Measurements from ENCODE around the gene PHLPP1.

PHLPP1 gene

DNA sequence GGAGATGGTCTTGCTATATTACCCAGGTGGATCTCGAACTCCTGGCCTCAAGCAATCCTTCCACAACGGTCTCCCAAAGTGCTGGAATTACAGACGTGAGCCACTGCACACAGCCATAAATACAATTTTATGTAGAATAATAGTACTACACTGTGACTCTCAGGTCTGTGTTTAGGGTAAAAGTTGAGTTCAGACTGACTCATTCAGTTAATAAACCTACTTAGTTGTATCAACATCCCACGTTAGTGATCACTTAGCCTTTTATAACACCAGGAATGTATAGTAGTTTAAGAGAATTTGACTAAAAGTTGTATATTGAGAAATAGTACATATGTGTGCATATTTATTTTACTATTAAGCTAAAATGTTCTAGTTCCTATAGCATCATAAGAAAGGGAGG is 237.5 kb downstream of the PHLPP1 start:
- H3K36me3 ChIP-seq (ENCODE audit: low read depth): no peaks in the 10 kb centered on the region
- H3K4me3 ChIP-seq (ENCODE audit: severe bottlenecking): no peak overlapping the region
- TF ChIP-seq, protein P1, sequence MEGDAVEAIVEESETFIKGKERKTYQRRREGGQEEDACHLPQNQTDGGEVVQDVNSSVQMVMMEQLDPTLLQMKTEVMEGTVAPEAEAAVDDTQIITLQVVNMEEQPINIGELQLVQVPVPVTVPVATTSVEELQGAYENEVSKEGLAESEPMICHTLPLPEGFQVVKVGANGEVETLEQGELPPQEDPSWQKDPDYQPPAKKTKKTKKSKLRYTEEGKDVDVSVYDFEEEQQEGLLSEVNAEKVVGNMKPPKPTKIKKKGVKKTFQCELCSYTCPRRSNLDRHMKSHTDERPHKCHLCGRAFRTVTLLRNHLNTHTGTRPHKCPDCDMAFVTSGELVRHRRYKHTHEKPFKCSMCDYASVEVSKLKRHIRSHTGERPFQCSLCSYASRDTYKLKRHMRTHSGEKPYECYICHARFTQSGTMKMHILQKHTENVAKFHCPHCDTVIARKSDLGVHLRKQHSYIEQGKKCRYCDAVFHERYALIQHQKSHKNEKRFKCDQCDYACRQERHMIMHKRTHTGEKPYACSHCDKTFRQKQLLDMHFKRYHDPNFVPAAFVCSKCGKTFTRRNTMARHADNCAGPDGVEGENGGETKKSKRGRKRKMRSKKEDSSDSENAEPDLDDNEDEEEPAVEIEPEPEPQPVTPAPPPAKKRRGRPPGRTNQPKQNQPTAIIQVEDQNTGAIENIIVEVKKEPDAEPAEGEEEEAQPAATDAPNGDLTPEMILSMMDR (IDR thresholded peaks at IDR 0.05; ENCODE audit: poor library complexity, severe bottlenecking): no peak
- DNase-seq (ENCODE audit: low spot score): no peak
- no peaks in the 10 kb centered on the region for H3K9me3 ChIP-seq (ENCODE audit: severe bottlenecking)
- H3K27ac ChIP-seq (ENCODE audit: poor library complexity, severe bottlenecking): no peak overlapping the region
- H3K27me3 ChIP-seq (ENCODE audit: insufficient read depth, poor library complexity, severe bottlenecking): no peaks in the 10 kb centered on the region
- no peaks in the 10 kb centered on the region for H3K4me1 ChIP-seq (ENCODE audit: insufficient read depth, poor library complexity, severe bottlenecking)
- ATAC-seq (ENCODE audit: low read depth): no peak

GRCh38 chr18:62953663-62954062 is 238.3 kb downstream of the PHLPP1 start:
- Histone ChIP-seq H3K27ac (ENCODE audit: poor library complexity, severe bottlenecking) (no peak overlapping the region), H3K27me3 (ENCODE audit: insufficient read depth, poor library complexity, severe bottlenecking) (no peaks in the 10 kb centered on the region), H3K9me3 (ENCODE audit: severe bottlenecking) (no peaks in the 10 kb centered on the region), H3K4me1 (ENCODE audit: insufficient read depth, poor library complexity, severe bottlenecking) (no peaks in the 10 kb centered on the region), H3K4me3 (ENCODE audit: severe bottlenecking) (no peak overlapping the region), H3K36me3 (ENCODE audit: low read depth) (peaks cover 2% of the 10 kb centered on the region; the same call in 1 of the 2 replicates)
- TF ChIP-seq, protein P1 (IDR thresholded peaks at IDR 0.05; ENCODE audit: poor library complexity, severe bottlenecking): no peak
- no peak for DNase-seq (ENCODE audit: low spot score)
- no peak for ATAC-seq (ENCODE audit: low read depth)

DNA sequence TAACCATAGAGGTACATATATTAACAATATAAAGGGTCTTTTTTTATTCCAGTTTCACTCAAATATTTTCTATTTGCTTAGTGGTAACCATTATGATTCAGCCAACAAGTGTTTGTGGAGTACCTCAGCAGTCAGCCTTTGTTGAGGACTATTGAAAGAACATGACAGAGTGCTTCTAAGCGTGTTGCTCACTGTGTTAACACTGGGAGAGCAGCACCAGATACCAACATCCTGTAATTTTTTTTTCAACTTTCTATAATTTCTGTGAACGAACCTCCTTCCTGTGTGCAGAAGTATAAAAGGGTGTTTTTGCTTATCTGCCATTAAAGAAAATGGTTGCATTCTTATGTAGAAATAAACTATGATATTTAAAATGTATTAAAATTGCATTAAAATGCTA is 239.0 kb downstream of the PHLPP1 start:
- peak; percentile 54; the same call in 1 of the 3 replicates for ATAC-seq (ENCODE audit: low read depth)
- Histone ChIP-seq H3K27ac (ENCODE audit: poor library complexity, severe bottlenecking) (no peak overlapping the region), H3K27me3 (ENCODE audit: insufficient read depth, poor library complexity, severe bottlenecking) (no peaks in the 10 kb centered on the region), H3K9me3 (ENCODE audit: severe bottlenecking) (no peaks in the 10 kb centered on the region), H3K36me3 (ENCODE audit: low read depth) (peaks cover 9% of the 10 kb centered on the region; the same call in 1 of the 2 replicates), H3K4me3 (ENCODE audit: severe bottlenecking) (no peak overlapping the region), H3K4me1 (ENCODE audit: insufficient read depth, poor library complexity, severe bottlenecking) (no peaks in the 10 kb centered on the region)
- DNase-seq (ENCODE audit: low spot score): no peak
- TF ChIP-seq, protein P1 (IDR thresholded peaks at IDR 0.05; ENCODE audit: poor library complexity, severe bottlenecking): no peak

DNA sequence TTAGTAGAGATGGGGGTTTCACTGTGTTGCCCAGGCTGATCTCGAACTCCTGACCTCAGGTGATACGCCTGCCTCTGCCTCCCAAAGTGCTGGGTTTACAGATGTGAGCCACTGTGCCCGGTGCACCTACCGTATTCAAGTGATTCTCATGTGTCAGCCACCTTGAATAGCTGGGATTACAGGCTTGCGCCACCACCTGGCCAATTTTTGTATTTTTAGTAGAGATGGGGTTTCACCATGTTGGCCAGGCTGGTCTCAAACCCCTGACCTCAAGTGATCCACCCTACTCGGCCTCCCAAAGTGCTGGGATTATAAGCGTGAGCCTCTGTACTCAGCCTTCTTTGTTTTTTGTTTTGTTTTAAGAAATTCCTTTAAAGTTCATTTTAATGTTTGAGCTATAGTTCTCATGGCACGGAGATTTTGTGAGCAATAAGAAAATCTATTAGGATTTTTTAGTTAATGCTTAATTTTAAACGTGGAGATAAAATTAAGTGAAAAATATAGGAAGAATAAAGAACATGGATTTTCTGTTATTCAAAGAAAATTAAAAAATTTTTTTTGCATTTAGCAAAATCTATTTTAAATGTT is 242.6 kb downstream of the PHLPP1 start:
- ATAC-seq (ENCODE audit: low read depth): peak; percentile 51; the same call in 2 of the 3 replicates
- Histone ChIP-seq H3K4me3 (ENCODE audit: severe bottlenecking) (no peak overlapping the region), H3K9me3 (ENCODE audit: severe bottlenecking) (no peaks in the 10 kb centered on the region), H3K36me3 (ENCODE audit: low read depth) (peaks cover 10% of the 10 kb centered on the region; the same call in 1 of the 2 replicates), H3K27me3 (ENCODE audit: insufficient read depth, poor library complexity, severe bottlenecking) (no peaks in the 10 kb centered on the region), H3K27ac (ENCODE audit: poor library complexity, severe bottlenecking) (no peak overlapping the region), H3K4me1 (ENCODE audit: insufficient read depth, poor library complexity, severe bottlenecking) (no peaks in the 10 kb centered on the region)
- TF ChIP-seq, protein P1 (IDR thresholded peaks at IDR 0.05; ENCODE audit: poor library complexity, severe bottlenecking): peak; percentile 77
- no peak for DNase-seq (ENCODE audit: low spot score)

DNA sequence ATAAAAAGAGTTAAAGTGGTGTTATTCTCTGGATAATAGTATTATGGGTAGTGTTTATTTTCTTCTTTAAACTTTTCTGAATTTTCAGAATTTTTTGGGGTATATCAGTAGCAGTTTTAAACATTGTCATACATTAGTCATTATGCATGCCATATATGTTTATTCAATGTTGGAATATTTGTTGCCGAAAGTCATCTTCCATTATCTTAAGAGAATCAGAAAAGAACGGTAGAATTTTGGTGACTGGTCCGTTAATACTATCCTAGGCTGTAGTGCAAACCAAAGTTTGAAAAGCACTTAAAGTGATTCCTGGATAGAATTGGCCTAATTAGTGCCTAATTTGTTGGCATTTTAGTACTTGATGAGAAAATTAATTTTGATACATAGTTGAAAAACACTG is 244.1 kb downstream of the PHLPP1 start:
- H3K4me3 ChIP-seq (ENCODE audit: severe bottlenecking): no peak overlapping the region
- TF ChIP-seq, protein P1 (IDR thresholded peaks at IDR 0.05; ENCODE audit: poor library complexity, severe bottlenecking): no peak
- no peaks in the 10 kb centered on the region for H3K9me3 ChIP-seq (ENCODE audit: severe bottlenecking)
- H3K27ac ChIP-seq (ENCODE audit: poor library complexity, severe bottlenecking): no peak overlapping the region
- DNase-seq (ENCODE audit: low spot score): no peak
- no peaks in the 10 kb centered on the region for H3K4me1 ChIP-seq (ENCODE audit: insufficient read depth, poor library complexity, severe bottlenecking)
- no peaks in the 10 kb centered on the region for H3K27me3 ChIP-seq (ENCODE audit: insufficient read depth, poor library complexity, severe bottlenecking)
- ATAC-seq (ENCODE audit: low read depth): no peak
- peaks cover 10% of the 10 kb centered on the region; the same call in 1 of the 2 replicates for H3K36me3 ChIP-seq (ENCODE audit: low read depth)
